Keratinocyte (primary cell): Measurements from ENCODE around the gene TOX3. TPM values are rescaled to one million over a fixed set of nuclear protein-coding genes. Genes with fewer than 3 reads are reported as not detected.

Experiments
- DNase-seq: peaks from one replicate; pipeline ENCODE4 v3.0.0-alpha.2; 2011; ENCODE audit warnings: low read depth, missing footprints, low spot score
- FAIRE-seq: peaks from 2 replicates; lab custom pipeline; 2011; peaks lifted over from hg19 to GRCh38; lab: Jason Lieb, UNC
- H2AFZ ChIP-seq: 2 replicates; pipeline ENCODE4 v1.6.0; 2012; ENCODE audit warnings: low read length, control low read depth, inconsistent platforms; ENCODE audit not compliant: control insufficient read depth
- H3K27ac ChIP-seq: 2 replicates; pipeline ENCODE4 v1.5.1; 2011; ENCODE audit warnings: low read length; ENCODE audit not compliant: control insufficient read depth, insufficient read depth
- H3K27me3 ChIP-seq: 3 replicates; pipeline ENCODE4 v1.6.0; 2011; ENCODE audit warnings: low read length; ENCODE audit not compliant: control insufficient read depth, insufficient read depth; ENCODE audit errors: extremely low read depth
- H3K36me3 ChIP-seq, 2 experiments: 2 replicates in 1 of 2; 3 replicates in 1 of 2; pipeline ENCODE4 v1.5.1; 2011; ENCODE audit warnings: low read length in 2 of 2, mild to moderate bottlenecking in 1 of 2; ENCODE audit not compliant: control insufficient read depth in 2 of 2, insufficient read depth in 2 of 2; ENCODE audit errors: extremely low read depth in 1 of 2
- H3K4me1 ChIP-seq: 3 replicates; pipeline ENCODE4 v1.5.1; 2011; ENCODE audit warnings: low read length; ENCODE audit not compliant: control insufficient read depth, insufficient read depth; ENCODE audit errors: extremely low read depth
- H3K4me2 ChIP-seq: 3 replicates; pipeline ENCODE4 v1.6.0; 2011; ENCODE audit warnings: low read depth, low read length; ENCODE audit not compliant: control insufficient read depth, insufficient read depth; ENCODE audit errors: extremely low read depth
- H3K4me3 ChIP-seq, 3 experiments: fragments of 200-600 bp in 1 of 3; sonication (generic) in 1 of 3; 2 replicates in 2 of 3; 3 replicates in 1 of 3; pipeline ENCODE4 v1.5.1; 2011 to 2016; ENCODE audit warnings: low read length in 3 of 3, mild to moderate bottlenecking in 3 of 3, control low read depth in 2 of 3, inconsistent platforms in 1 of 3, low read depth in 1 of 3, mixed read lengths in 1 of 3, mixed run types in 1 of 3, moderate library complexity in 1 of 3; ENCODE audit not compliant: control insufficient read depth in 2 of 3, insufficient read depth in 2 of 3; ENCODE audit errors: extremely low read depth in 1 of 3
- H3K79me2 ChIP-seq: 2 replicates; pipeline ENCODE4 v1.6.0; 2012; ENCODE audit warnings: low read length; ENCODE audit not compliant: control insufficient read depth, insufficient read depth
- H3K9ac ChIP-seq: 3 replicates; pipeline ENCODE4 v1.6.0; 2011; ENCODE audit warnings: low read length; ENCODE audit not compliant: control insufficient read depth, insufficient read depth; ENCODE audit errors: extremely low read depth
- H3K9me1 ChIP-seq: 3 replicates; pipeline ENCODE4 v1.6.0; 2011; ENCODE audit warnings: low read length; ENCODE audit not compliant: control insufficient read depth, insufficient read depth; ENCODE audit errors: extremely low read depth
- H3K9me3 ChIP-seq: 2 replicates; pipeline ENCODE4 v1.5.1; 2012; ENCODE audit warnings: low read depth, low read length; ENCODE audit not compliant: control insufficient read depth
- H4K20me1 ChIP-seq: 3 replicates; pipeline ENCODE4 v1.6.0; 2011; ENCODE audit warnings: low read length; ENCODE audit not compliant: control insufficient read depth, insufficient read depth; ENCODE audit errors: extremely low read depth
- EZH2 ChIP-seq: IDR thresholded peaks from one replicate; pipeline ENCODE4 v1.6.1; 2012; ENCODE audit warnings: inconsistent platforms, mild to moderate bottlenecking, low read length, moderate library complexity
- dilution Hi-C: fragments of 300-500 bp; cut with MboI; formaldehyde crosslinking; loops from one replicate; pipeline ENCODE4 v1.7.0; 2020; ENCODE audit warnings: low sequenced_read_pairs; ENCODE audit not compliant: extremely low pct_ligation_motif_present
- polyA plus RNA-seq, 5 experiments: library from polyadenylated mRNA; depleted of rRNA in 3 of 5; stranded (reverse) in 3 of 5; stranded (forward) in 1 of 5; unstranded in 1 of 5; fragments of >200 nt; gene quantifications; 1 replicate in 1 of 5; 2 replicates in 3 of 5; 3 replicates in 1 of 5; pipeline versions ENCODE4 v1.2.1 to v1.2.3, GENCODE V29; 2011 to 2012; ENCODE audit warnings: missing spikeins in 2 of 5, low read depth in 1 of 5, low replicate concordance in 1 of 5
- TF ChIP-seq, protein P1 (sequence below), 3 experiments: IDR thresholded peaks in 1 of 3; conservative IDR thresholded peaks in 1 of 3; optimal IDR thresholded peaks in 1 of 3; 2 replicates in 2 of 3; 3 replicates in 1 of 3; pipeline versions ENCODE3 to v1.5.1; 2011; ENCODE audit warnings: low read length in 3 of 3, mild to moderate bottlenecking in 3 of 3, moderate library complexity in 2 of 3, control low read depth in 1 of 3, inconsistent platforms in 1 of 3; ENCODE audit not compliant: insufficient read depth in 2 of 3; ENCODE audit errors: extremely low read depth in 1 of 3

TOX3 gene
- polyA plus RNA-seq, 1 donor (not counting 4 experiments of a cell fraction or from before 2014, with no cell fraction given) = not detected

DNA sequence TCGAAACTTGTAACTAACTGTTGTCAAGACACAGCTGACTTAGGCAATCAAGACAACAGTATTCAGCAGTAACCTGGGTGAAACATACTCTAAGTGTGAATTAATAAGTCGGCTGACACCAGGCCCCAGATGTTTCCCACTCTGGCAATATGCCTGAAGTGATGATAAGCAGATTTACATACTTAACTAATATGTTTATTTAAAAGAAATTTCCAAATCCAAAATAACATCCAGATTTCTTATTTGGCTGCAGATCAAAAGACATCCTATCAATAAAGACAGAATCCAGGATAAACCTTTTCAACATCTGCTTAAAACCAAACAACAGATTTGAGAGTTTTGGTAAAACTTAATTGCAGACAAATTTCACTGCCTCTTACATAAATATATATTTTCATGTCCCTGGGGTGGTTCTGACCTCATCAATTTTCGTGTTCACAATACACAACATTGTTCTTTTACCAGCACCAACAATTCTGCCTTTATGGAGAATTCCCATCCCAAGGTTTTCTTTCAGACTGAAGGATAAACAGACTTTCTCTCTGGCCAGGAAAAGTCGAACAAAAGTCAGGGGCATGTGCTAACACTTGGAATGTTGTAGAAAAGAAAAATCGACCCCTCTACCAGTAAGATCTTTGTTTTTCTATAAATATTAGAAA, 45.1 kb upstream of the TOX3 start:
- dilution Hi-C loops = no loop called here
- no peak overlapping the region for H3K4me2 ChIP-seq
- H3K36me3 ChIP-seq = no peaks in the 10 kb centered on the region
- no peaks in the 10 kb centered on the region for H3K27me3 ChIP-seq
- no peak overlapping the region for H2AFZ ChIP-seq
- no peaks in the 10 kb centered on the region for H3K4me1 ChIP-seq
- H3K79me2 ChIP-seq = no peaks in the 10 kb centered on the region
- H3K9me3 ChIP-seq = no peaks in the 10 kb centered on the region
- no peak overlapping the region for H3K9ac ChIP-seq
- no peaks in the 10 kb centered on the region for H3K9me1 ChIP-seq
- H3K27ac ChIP-seq = no peak overlapping the region
- no peak overlapping the region for H3K4me3 ChIP-seq
- no peak for TF ChIP-seq EZH2
- TF ChIP-seq, protein P1, sequence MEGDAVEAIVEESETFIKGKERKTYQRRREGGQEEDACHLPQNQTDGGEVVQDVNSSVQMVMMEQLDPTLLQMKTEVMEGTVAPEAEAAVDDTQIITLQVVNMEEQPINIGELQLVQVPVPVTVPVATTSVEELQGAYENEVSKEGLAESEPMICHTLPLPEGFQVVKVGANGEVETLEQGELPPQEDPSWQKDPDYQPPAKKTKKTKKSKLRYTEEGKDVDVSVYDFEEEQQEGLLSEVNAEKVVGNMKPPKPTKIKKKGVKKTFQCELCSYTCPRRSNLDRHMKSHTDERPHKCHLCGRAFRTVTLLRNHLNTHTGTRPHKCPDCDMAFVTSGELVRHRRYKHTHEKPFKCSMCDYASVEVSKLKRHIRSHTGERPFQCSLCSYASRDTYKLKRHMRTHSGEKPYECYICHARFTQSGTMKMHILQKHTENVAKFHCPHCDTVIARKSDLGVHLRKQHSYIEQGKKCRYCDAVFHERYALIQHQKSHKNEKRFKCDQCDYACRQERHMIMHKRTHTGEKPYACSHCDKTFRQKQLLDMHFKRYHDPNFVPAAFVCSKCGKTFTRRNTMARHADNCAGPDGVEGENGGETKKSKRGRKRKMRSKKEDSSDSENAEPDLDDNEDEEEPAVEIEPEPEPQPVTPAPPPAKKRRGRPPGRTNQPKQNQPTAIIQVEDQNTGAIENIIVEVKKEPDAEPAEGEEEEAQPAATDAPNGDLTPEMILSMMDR (optimal IDR thresholded peaks at IDR 0.05 in 1 of 3, IDR thresholded peaks at IDR 0.05 in 1 of 3, conservative IDR thresholded peaks at IDR 0.05 in 1 of 3; ENCODE audit: extremely low read depth in 1 of 3, insufficient read depth in 2 of 3, low read length in 3 of 3) = no peak
- FAIRE-seq (no peak), DNase-seq (no peak)
- H4K20me1 ChIP-seq = no peaks in the 10 kb centered on the region

GRCh38 chr16:52591471-52591870, 44.5 kb upstream of the TOX3 start:
- TF ChIP-seq EZH2 = no peak
- dilution Hi-C loops = no loop called here
- H3K4me3 ChIP-seq = no peak overlapping the region

GRCh38 chr16:52586159-52586558, 39.2 kb upstream of the TOX3 start:
- Histone ChIP-seq H3K9me1 (no peaks in the 10 kb centered on the region), H3K4me1 (no peaks in the 10 kb centered on the region), H3K9me3 (no peaks in the 10 kb centered on the region), H3K4me2 (no peak overlapping the region), H3K27ac (no peak overlapping the region), H2AFZ (no peak overlapping the region), H3K9ac (no peak overlapping the region), H4K20me1 (no peaks in the 10 kb centered on the region), H3K27me3 (no peaks in the 10 kb centered on the region), H3K36me3 (no peaks in the 10 kb centered on the region), H3K79me2 (no peaks in the 10 kb centered on the region), H3K4me3 (no peak overlapping the region)
- FAIRE-seq (no peak), DNase-seq (no peak)
- TF ChIP-seq, protein P1 (optimal IDR thresholded peaks at IDR 0.05 in 1 of 3, IDR thresholded peaks at IDR 0.05 in 1 of 3, conservative IDR thresholded peaks at IDR 0.05 in 1 of 3; ENCODE audit: extremely low read depth in 1 of 3, insufficient read depth in 2 of 3, low read length in 3 of 3) = no peak
- no peak for TF ChIP-seq EZH2
- dilution Hi-C loops = no loop called here

More at GRCh38 chr16:52591471-52591870, 44.5 kb upstream of the TOX3 start:
- no peaks in the 10 kb centered on the region for H3K79me2 ChIP-seq
- no peaks in the 10 kb centered on the region for H3K9me3 ChIP-seq
- H3K27ac ChIP-seq = no peak overlapping the region
- H3K27me3 ChIP-seq = no peaks in the 10 kb centered on the region
- FAIRE-seq (no peak), DNase-seq (no peak)
- H3K9me1 ChIP-seq = no peaks in the 10 kb centered on the region
- no peak overlapping the region for H3K4me2 ChIP-seq
- H2AFZ ChIP-seq = no peak overlapping the region
- H3K9ac ChIP-seq = no peak overlapping the region
- no peaks in the 10 kb centered on the region for H3K36me3 ChIP-seq
- no peaks in the 10 kb centered on the region for H3K4me1 ChIP-seq
- H4K20me1 ChIP-seq = no peaks in the 10 kb centered on the region
